Measurements from ENCODE around the gene CDK11B.

The CDK11B gene

DNA sequence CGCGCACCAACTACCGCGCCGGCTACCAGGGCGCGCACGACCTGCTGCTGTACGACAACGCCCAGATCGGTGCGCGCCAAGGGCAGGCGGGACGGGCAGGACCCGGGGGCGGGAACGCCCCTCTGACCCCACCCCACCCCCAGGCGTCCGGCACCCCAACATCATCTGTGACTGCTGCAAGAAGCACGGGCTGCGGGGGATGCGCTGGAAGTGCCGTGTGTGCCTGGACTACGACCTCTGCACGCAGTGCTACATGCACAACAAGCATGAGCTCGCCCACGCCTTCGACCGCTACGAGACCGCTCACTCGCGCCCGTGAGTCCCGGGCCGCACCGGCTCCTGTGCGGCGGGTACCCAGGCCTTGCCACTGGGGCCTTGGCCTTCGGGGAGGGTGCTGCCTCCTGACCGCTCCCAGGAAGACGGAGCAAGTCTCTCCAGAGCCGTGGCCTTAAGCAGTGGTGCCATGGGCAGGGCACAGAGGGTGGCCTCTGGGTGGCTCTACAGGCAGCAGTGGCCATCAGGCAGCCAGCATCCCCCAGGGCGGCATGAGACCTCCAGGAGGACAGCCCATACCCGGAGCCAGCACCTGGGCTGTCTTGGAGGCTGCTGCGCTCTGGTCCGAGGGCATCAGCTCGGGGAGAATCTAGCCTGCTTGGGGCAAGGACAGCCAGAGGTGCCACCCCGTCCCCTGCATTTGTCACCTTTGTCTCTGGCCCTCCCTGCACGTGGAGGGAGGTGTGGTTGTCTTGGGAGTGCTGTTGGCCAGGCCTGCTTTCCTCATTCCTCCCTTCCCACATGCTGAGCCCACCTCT lies 35.0 kb downstream of the CDK11B start:
- H3K27ac ChIP-seq, result no peak overlapping the region
- TF ChIP-seq ZFX (IDR thresholded peaks at IDR 0.05), result no peak
- TF ChIP-seq, protein P1, sequence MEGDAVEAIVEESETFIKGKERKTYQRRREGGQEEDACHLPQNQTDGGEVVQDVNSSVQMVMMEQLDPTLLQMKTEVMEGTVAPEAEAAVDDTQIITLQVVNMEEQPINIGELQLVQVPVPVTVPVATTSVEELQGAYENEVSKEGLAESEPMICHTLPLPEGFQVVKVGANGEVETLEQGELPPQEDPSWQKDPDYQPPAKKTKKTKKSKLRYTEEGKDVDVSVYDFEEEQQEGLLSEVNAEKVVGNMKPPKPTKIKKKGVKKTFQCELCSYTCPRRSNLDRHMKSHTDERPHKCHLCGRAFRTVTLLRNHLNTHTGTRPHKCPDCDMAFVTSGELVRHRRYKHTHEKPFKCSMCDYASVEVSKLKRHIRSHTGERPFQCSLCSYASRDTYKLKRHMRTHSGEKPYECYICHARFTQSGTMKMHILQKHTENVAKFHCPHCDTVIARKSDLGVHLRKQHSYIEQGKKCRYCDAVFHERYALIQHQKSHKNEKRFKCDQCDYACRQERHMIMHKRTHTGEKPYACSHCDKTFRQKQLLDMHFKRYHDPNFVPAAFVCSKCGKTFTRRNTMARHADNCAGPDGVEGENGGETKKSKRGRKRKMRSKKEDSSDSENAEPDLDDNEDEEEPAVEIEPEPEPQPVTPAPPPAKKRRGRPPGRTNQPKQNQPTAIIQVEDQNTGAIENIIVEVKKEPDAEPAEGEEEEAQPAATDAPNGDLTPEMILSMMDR (conservative IDR thresholded peaks at IDR 0.05), result no peak

DNA sequence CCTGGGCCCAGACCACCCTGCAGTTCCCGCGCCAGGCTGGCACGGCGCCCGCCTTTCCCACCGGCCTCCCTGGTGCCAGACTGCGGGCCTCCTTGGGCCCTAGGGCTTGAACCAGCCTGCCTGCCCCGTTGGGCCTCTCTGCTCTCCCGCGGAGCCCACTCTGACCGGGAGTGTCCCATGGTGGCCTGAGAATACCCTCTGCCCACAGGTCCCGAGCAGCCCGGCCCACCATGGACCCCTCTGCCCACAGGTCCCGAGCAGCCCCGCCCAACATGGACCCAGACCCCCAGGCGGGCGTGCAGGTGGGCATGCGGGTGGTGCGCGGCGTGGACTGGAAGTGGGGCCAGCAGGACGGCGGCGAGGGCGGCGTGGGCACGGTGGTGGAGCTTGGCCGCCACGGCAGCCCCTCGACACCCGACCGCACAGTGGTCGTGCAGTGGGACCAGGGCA lies 35.6 kb downstream of the CDK11B start:
- H3K27ac ChIP-seq, result no peak overlapping the region
- TF ChIP-seq, protein P1 (conservative IDR thresholded peaks at IDR 0.05), result no peak
- no peak for TF ChIP-seq ZFX (IDR thresholded peaks at IDR 0.05)

DNA sequence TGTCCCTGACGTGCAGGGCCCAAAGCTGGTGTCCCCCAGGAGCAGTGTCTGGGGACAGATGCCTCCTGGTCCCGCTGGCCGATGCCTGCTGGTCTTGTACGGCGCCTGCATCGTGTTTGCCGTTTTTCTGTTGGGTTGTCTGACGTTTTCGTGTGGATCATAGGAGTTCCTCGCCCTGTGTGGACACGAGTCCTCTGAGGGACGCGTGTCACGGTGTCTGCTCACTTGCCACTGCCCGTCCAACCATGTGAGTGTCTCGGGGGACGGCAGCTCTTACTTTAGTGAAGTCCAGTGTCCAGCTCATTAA lies 36.1 kb downstream of the CDK11B start:
- TF ChIP-seq, protein P1 (conservative IDR thresholded peaks at IDR 0.05), result no peak
- TF ChIP-seq ZFX (IDR thresholded peaks at IDR 0.05), result no peak
- no peak overlapping the region for H3K27ac ChIP-seq

DNA sequence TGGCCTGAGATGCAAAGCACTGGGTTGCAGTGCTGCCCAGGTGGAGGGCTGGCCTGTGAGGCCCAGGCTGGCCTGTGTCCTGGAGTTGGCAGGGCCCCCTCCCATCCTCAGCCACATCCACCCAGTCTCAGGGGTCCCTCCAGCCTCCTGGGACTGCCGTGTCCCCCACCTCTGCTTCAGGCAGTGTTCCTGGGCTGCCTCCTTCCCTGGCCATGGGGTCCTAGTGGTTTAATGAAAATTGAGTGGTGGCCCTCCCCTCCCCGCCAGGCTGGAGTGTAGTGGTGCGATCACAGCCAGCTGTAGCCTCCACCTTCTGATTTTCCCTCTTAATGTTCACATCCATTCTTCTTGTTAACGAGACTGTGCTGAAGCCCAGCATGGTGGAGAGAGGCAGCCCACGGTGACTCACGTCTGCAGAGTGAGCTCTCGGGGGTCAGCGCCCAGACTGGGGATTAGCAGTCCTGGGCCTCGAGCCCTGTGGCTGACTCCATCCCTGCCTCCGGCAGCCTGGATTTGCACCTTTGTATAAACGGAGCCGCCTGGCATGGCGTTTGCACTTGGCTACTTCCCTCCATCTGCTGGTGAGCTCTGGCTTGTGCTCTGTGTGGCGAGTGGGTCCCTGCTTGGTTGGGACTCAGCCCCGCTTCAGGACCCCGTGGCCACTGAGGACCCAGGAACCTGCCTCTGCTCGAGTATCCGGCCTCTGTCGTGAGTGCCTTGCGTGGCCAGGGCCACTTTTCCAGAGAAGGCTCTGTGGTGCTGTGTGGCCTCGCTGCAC lies 36.6 kb downstream of the CDK11B start:
- no peak overlapping the region for H3K27ac ChIP-seq
- no peak for TF ChIP-seq ZFX (IDR thresholded peaks at IDR 0.05)
- TF ChIP-seq, protein P1 (conservative IDR thresholded peaks at IDR 0.05), result no peak

DNA sequence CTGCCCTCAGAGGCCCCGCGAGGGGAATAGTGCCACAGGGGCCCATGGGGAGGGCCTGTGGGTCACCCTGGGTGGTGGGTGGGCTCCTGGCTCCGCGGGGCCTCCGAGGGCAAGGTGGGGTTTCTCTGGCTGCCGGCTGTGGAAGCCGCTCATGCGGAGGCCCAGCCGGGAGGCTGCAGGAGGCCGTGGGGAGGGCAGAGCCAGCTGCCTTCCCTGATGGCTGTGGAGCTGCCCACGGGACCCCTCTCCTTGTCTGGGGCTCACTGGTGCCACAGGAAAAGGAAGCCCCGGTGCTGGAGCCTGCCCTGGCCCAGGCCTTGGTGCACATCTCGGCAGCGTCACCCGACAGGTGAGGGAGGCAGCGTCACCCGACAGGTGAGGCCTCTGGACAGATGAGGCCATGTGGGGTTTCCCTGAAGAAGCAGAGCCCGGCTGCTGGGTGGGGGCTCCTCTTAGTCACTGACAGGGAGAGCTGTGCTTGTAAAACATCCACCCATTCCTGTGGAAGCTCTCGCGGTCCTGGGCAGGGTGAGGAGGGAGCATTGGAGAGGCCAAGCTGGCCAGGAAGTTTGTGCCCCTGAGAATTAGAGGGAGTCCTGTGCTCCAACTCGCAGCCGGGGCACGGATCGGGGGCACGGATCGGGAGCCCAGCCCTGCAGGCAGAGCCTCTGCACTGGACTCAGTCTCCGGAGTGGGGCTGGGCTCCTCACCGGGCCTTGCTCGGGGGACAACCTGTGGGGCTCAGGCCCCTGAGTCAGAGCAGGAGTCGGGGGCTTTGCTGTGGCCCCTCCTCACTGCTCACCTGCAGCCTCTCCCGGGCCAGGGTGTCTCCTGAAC lies 37.4 kb downstream of the CDK11B start:
- TF ChIP-seq ZFX (IDR thresholded peaks at IDR 0.05), result no peak
- TF ChIP-seq, protein P1 (conservative IDR thresholded peaks at IDR 0.05), result no peak

DNA sequence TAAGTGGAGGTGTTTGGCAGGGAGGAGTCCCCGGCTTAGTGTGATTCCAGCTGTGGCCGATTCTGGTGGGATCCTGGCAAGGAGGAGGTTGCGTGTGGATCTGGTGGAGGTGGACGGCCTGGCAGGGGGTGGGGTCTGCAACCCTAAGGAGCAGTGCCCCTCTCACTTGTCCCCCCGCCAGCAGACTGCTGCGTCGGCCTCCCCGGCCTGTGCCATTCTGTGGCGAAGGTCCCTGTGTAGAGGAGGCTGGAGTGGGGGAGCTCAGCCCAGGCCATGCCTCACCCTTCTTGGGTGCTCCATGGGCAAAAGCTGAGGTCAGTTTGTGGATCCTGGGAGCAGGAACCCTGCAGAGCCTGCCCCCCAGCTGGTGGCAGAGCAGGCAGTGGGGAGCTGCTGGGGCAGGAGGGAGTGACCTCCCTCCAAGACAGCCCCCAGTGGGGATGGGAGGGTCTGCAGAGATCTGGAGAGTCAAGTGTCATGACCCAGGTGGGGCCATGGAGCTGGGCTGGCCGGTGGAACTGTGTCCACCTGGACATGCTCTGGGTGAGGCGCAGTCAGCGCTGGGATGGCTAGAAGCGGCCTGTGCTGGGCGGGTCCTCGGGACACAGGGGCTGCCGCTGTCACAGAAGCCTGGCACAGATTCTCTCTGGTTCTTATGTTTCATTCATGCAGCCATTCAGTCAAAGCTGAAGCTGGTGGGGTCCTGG lies 38.2 kb downstream of the CDK11B start:
- no peak overlapping the region for H3K27ac ChIP-seq
- TF ChIP-seq, protein P1 (conservative IDR thresholded peaks at IDR 0.05), result no peak; the same call in 1 of the 2 replicates
- TF ChIP-seq ZFX (IDR thresholded peaks at IDR 0.05), result no peak

More for the DNA sequence above, 37.4 kb downstream of the CDK11B start:
- H3K27ac ChIP-seq, result no peak overlapping the region

All from C4-2B (cell line).